ENCODE results near the gene WFDC6.

Gene WFDC6

DNA sequence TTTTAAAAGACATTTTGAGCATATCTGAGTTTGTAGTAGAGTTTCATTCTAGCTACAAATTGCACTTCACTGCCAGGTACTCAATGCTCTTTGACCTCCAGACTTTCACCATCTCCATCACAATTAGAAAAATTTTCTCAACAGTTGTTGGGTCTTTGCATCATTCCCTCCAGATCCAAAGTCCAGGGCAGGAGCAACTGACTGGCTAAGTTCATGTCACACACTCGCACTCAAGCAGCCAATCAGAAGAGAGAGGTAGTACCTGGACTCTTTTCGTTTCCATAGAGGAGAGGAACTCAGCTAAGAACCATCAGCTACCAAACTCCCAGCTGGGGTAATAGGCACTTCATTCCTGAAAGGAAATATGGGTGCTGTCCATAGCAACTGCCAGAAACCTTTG lies 32.9 kb downstream of the WFDC6 start:
- Histone ChIP-seq H3K4me3 (ENCODE audit: low read length) (no peak overlapping the region), H2BK5ac (ENCODE audit: low read length) (no peak overlapping the region), H4K5ac (ENCODE audit: low read length) (no peak overlapping the region), H3K4ac (ENCODE audit: low read depth, low read length) (no peak overlapping the region), H2BK120ac (ENCODE audit: low read depth, low read length) (no peak overlapping the region), H3K4me2 (ENCODE audit: low read length) (no peak overlapping the region), H4K8ac (ENCODE audit: low read depth, low read length) (no peak overlapping the region), H2BK15ac (replicated peaks; ENCODE audit: low read depth) (no peak overlapping the region), H3K27ac (ENCODE audit: low read depth, low read length) (no peak overlapping the region), H3K79me2 (ENCODE audit: control insufficient read depth, insufficient read depth, low read length) (no peaks in the 10 kb centered on the region), H3K18ac (ENCODE audit: low read length) (no peak overlapping the region), H3K79me1 (ENCODE audit: low read length) (no peaks in the 10 kb centered on the region), H3K4me1 (ENCODE audit: control insufficient read depth, low read depth, low read length) (no peaks in the 10 kb centered on the region), H3K27me3 (ENCODE audit: insufficient read depth, low read length, poor library complexity) (no peaks in the 10 kb centered on the region), H3K9ac (ENCODE audit: low read length) (no peak overlapping the region), H3K36me3 (ENCODE audit: control insufficient read depth, insufficient read depth, low read length) (no peaks in the 10 kb centered on the region), H3K56ac (ENCODE audit: low read length) (no peak overlapping the region), H3K23ac (ENCODE audit: low read length) (no peak overlapping the region), H2AK5ac (ENCODE audit: low read length) (no peak overlapping the region)
- DNase-seq = no peak
- no CpG with 5 or more reads among the region's 2 CpGs for WGBS (ENCODE audit: extremely low coverage, insufficient coverage, low lambda C conversion rate)

- no peaks in the 10 kb centered on the region for H3K27me3 ChIP-seq (ENCODE audit: insufficient read depth, low read length, poor library complexity)
- no peak overlapping the region for H2BK15ac ChIP-seq (replicated peaks; ENCODE audit: low read depth)
- H3K9ac ChIP-seq (ENCODE audit: low read length) = no peak overlapping the region
- H3K36me3 ChIP-seq (ENCODE audit: control insufficient read depth, insufficient read depth, low read length) = no peaks in the 10 kb centered on the region
- H3K4ac ChIP-seq (ENCODE audit: low read depth, low read length) = no peak overlapping the region
- H3K56ac ChIP-seq (ENCODE audit: low read length) = no peak overlapping the region
- no peak for DNase-seq
- no peak overlapping the region for H4K5ac ChIP-seq (ENCODE audit: low read length)
- H2BK5ac ChIP-seq (ENCODE audit: low read length) = no peak overlapping the region
- H3K23ac ChIP-seq (ENCODE audit: low read length) = no peak overlapping the region
- no peaks in the 10 kb centered on the region for H3K79me2 ChIP-seq (ENCODE audit: control insufficient read depth, insufficient read depth, low read length)
- H4K8ac ChIP-seq (ENCODE audit: low read depth, low read length) = no peak overlapping the region
- no peaks in the 10 kb centered on the region for H3K4me1 ChIP-seq (ENCODE audit: control insufficient read depth, low read depth, low read length)
- H3K79me1 ChIP-seq (ENCODE audit: low read length) = no peaks in the 10 kb centered on the region
- no peak overlapping the region for H3K4me2 ChIP-seq (ENCODE audit: low read length)
- H3K4me3 ChIP-seq (ENCODE audit: low read length) = no peak overlapping the region
- no peak overlapping the region for H2AK5ac ChIP-seq (ENCODE audit: low read length)
- H3K18ac ChIP-seq (ENCODE audit: low read length) = no peak overlapping the region
- no peak overlapping the region for H2BK120ac ChIP-seq (ENCODE audit: low read depth, low read length)
- no peak overlapping the region for H3K27ac ChIP-seq (ENCODE audit: low read depth, low read length)
- no CpG with 5 or more reads among the region's 2 CpGs for WGBS (ENCODE audit: extremely low coverage, insufficient coverage, low lambda C conversion rate)
Measured at GRCh38 chr20:45503403-45503802, 35.9 kb downstream of the WFDC6 start.

DNA sequence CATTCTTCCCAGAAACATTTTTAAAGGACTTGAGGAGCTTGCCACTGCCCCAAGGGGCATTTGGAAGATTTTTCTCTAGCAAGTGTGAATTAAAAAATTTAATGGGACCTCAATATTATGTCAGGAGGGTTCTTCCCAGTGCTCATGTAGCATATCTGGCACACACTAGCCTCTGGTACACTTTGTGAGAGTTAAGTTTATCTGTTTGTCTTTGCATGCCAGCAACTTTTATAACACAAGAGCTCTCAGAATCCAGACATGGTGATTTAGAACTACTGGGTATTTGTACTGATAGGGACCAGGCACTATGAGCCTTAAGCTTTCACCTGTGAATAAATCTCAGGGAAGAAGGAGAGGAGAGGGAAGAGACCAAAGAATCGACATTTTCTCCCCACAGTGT lies 36.7 kb downstream of the WFDC6 start:
- no peaks in the 10 kb centered on the region for H3K79me1 ChIP-seq (ENCODE audit: low read length)
- no peak overlapping the region for H3K18ac ChIP-seq (ENCODE audit: low read length)
- H2BK15ac ChIP-seq (replicated peaks; ENCODE audit: low read depth) = no peak overlapping the region
- no CpG with 5 or more reads among the region's 1 CpG for WGBS (ENCODE audit: extremely low coverage, insufficient coverage, low lambda C conversion rate)
- H3K36me3 ChIP-seq (ENCODE audit: control insufficient read depth, insufficient read depth, low read length) = no peaks in the 10 kb centered on the region
- H3K23ac ChIP-seq (ENCODE audit: low read length) = no peak overlapping the region
- no peak overlapping the region for H3K27ac ChIP-seq (ENCODE audit: low read depth, low read length)
- no peak overlapping the region for H4K8ac ChIP-seq (ENCODE audit: low read depth, low read length)
- no peak overlapping the region for H4K5ac ChIP-seq (ENCODE audit: low read length)
- no peak overlapping the region for H3K9ac ChIP-seq (ENCODE audit: low read length)
- peaks cover 1% of the 10 kb centered on the region for H3K4me1 ChIP-seq (ENCODE audit: control insufficient read depth, low read depth, low read length)
- no peak overlapping the region for H2AK5ac ChIP-seq (ENCODE audit: low read length)
- no peaks in the 10 kb centered on the region for H3K27me3 ChIP-seq (ENCODE audit: insufficient read depth, low read length, poor library complexity)
- H3K56ac ChIP-seq (ENCODE audit: low read length) = no peak overlapping the region
- no peak overlapping the region for H2BK120ac ChIP-seq (ENCODE audit: low read depth, low read length)
- no peak overlapping the region for H2BK5ac ChIP-seq (ENCODE audit: low read length)
- no peak overlapping the region for H3K4me3 ChIP-seq (ENCODE audit: low read length)
- no peak overlapping the region for H3K4me2 ChIP-seq (ENCODE audit: low read length)
- no peak overlapping the region for H3K4ac ChIP-seq (ENCODE audit: low read depth, low read length)
- H3K79me2 ChIP-seq (ENCODE audit: control insufficient read depth, insufficient read depth, low read length) = no peaks in the 10 kb centered on the region
- no peak for DNase-seq

DNA sequence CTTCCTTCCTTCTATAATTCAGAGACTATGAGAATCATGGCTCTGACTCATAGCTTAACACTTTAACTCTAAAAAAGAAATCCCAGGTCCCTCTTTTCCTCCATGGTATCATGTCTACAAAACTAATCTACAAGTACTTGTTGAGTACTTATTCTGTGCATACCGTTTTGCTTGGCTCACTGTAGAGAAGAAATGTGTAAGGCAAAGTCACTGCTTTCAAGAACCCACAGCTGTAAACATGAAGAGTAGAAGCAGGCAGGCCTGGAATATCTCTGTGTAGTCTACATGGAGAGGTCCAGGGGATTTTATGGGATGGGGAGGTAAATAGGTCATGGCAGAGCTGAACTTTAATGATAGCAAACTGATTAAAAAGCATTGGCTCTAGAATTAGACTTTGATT lies 37.7 kb downstream of the WFDC6 start:
- Histone ChIP-seq H3K79me2 (ENCODE audit: control insufficient read depth, insufficient read depth, low read length) (no peaks in the 10 kb centered on the region), H4K8ac (ENCODE audit: low read depth, low read length) (no peak overlapping the region), H3K79me1 (ENCODE audit: low read length) (no peaks in the 10 kb centered on the region), H3K4me1 (ENCODE audit: control insufficient read depth, low read depth, low read length) (peaks cover 1% of the 10 kb centered on the region), H3K4ac (ENCODE audit: low read depth, low read length) (no peak overlapping the region), H2BK5ac (ENCODE audit: low read length) (no peak overlapping the region), H2BK120ac (ENCODE audit: low read depth, low read length) (no peak overlapping the region), H3K36me3 (ENCODE audit: control insufficient read depth, insufficient read depth, low read length) (no peaks in the 10 kb centered on the region), H3K4me3 (ENCODE audit: low read length) (no peak overlapping the region), H3K9ac (ENCODE audit: low read length) (no peak overlapping the region), H4K5ac (ENCODE audit: low read length) (no peak overlapping the region), H3K4me2 (ENCODE audit: low read length) (no peak overlapping the region), H2BK15ac (replicated peaks; ENCODE audit: low read depth) (no peak overlapping the region), H3K23ac (ENCODE audit: low read length) (no peak overlapping the region), H3K27me3 (ENCODE audit: insufficient read depth, low read length, poor library complexity) (no peaks in the 10 kb centered on the region), H3K27ac (ENCODE audit: low read depth, low read length) (no peak overlapping the region), H2AK5ac (ENCODE audit: low read length) (no peak overlapping the region), H3K18ac (ENCODE audit: low read length) (no peak overlapping the region), H3K56ac (ENCODE audit: low read length) (no peak overlapping the region)
- WGBS (ENCODE audit: extremely low coverage, insufficient coverage, low lambda C conversion rate) = no CpG with 5 or more reads among the region's 1 CpG
- DNase-seq = no peak

GRCh38 chr20:45500022-45500421 lies 39.3 kb downstream of the WFDC6 start:
- H3K18ac ChIP-seq (ENCODE audit: low read length) = no peak overlapping the region
- H3K27me3 ChIP-seq (ENCODE audit: insufficient read depth, low read length, poor library complexity) = no peaks in the 10 kb centered on the region
- no CpG with 5 or more reads among the region's 6 CpGs for WGBS (ENCODE audit: extremely low coverage, insufficient coverage, low lambda C conversion rate)
- no peaks in the 10 kb centered on the region for H3K79me1 ChIP-seq (ENCODE audit: low read length)
- no peak overlapping the region for H3K4me2 ChIP-seq (ENCODE audit: low read length)
- no peak overlapping the region for H3K27ac ChIP-seq (ENCODE audit: low read depth, low read length)
- no peak overlapping the region for H3K4me3 ChIP-seq (ENCODE audit: low read length)
- H3K36me3 ChIP-seq (ENCODE audit: control insufficient read depth, insufficient read depth, low read length) = no peaks in the 10 kb centered on the region
- no peak overlapping the region for H2BK120ac ChIP-seq (ENCODE audit: low read depth, low read length)
- H2AK5ac ChIP-seq (ENCODE audit: low read length) = no peak overlapping the region
- no peak overlapping the region for H3K9ac ChIP-seq (ENCODE audit: low read length)
- peaks cover 1% of the 10 kb centered on the region for H3K4me1 ChIP-seq (ENCODE audit: control insufficient read depth, low read depth, low read length)
- H3K4ac ChIP-seq (ENCODE audit: low read depth, low read length) = no peak overlapping the region
- no peak overlapping the region for H4K8ac ChIP-seq (ENCODE audit: low read depth, low read length)
- no peak overlapping the region for H3K56ac ChIP-seq (ENCODE audit: low read length)
- no peak for DNase-seq
- no peak overlapping the region for H4K5ac ChIP-seq (ENCODE audit: low read length)
- H2BK15ac ChIP-seq (replicated peaks; ENCODE audit: low read depth) = no peak overlapping the region
- no peak overlapping the region for H2BK5ac ChIP-seq (ENCODE audit: low read length)
- H3K79me2 ChIP-seq (ENCODE audit: control insufficient read depth, insufficient read depth, low read length) = no peaks in the 10 kb centered on the region
- H3K23ac ChIP-seq (ENCODE audit: low read length) = no peak overlapping the region

DNA sequence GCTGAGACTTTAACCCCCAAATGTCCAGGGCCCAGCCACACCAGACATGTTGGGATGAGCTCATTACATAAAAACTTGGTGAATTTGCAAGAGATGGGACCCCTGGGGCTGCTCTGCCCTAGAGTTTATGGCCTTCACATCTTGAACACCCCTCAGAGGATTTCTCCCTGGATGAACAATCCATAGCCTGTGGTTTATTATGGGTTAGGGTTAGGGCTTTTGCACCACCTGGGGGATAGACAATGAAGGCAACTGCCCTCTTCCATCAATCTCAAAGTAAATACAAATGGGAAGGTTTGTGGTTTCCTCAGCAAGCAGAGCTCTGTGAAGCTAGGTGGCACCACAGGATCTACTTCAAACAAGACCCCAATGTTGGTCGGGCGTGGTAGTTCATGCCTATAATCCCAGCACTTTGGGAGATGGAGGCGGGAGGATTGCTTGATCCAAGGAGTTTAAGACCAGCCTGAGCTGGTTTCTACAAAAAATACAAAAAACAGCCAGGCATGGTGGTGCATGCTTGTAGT lies 41.2 kb downstream of the WFDC6 start:
- WGBS (ENCODE audit: extremely low coverage, insufficient coverage, low lambda C conversion rate) = no CpG with 5 or more reads among the region's 3 CpGs
- DNase-seq = peak; percentile 89

More for the DNA sequence above, 41.2 kb downstream of the WFDC6 start:
- H3K36me3 ChIP-seq (ENCODE audit: control insufficient read depth, insufficient read depth, low read length) = no peaks in the 10 kb centered on the region
- H2BK15ac ChIP-seq (replicated peaks; ENCODE audit: low read depth) = no peak overlapping the region
- no peak overlapping the region for H3K4me2 ChIP-seq (ENCODE audit: low read length)
- no peaks in the 10 kb centered on the region for H3K79me2 ChIP-seq (ENCODE audit: control insufficient read depth, insufficient read depth, low read length)
- H4K5ac ChIP-seq (ENCODE audit: low read length) = no peak overlapping the region
- no peak overlapping the region for H3K56ac ChIP-seq (ENCODE audit: low read length)
- no peak overlapping the region for H4K8ac ChIP-seq (ENCODE audit: low read depth, low read length)
- no peak overlapping the region for H3K23ac ChIP-seq (ENCODE audit: low read length)
- no peak overlapping the region for H3K9ac ChIP-seq (ENCODE audit: low read length)
- H3K27ac ChIP-seq (ENCODE audit: low read depth, low read length) = no peak overlapping the region
- no peak overlapping the region for H3K18ac ChIP-seq (ENCODE audit: low read length)
- no peaks in the 10 kb centered on the region for H3K79me1 ChIP-seq (ENCODE audit: low read length)
- H3K4me1 ChIP-seq (ENCODE audit: control insufficient read depth, low read depth, low read length) = peaks cover 1% of the 10 kb centered on the region
- H2AK5ac ChIP-seq (ENCODE audit: low read length) = no peak overlapping the region
- H3K27me3 ChIP-seq (ENCODE audit: insufficient read depth, low read length, poor library complexity) = no peaks in the 10 kb centered on the region
- no peak overlapping the region for H3K4me3 ChIP-seq (ENCODE audit: low read length)
- H2BK5ac ChIP-seq (ENCODE audit: low read length) = no peak overlapping the region
- H3K4ac ChIP-seq (ENCODE audit: low read depth, low read length) = no peak overlapping the region
- no peak overlapping the region for H2BK120ac ChIP-seq (ENCODE audit: low read depth, low read length)

All from mesendoderm (in vitro differentiated cells).